Activated CD8-positive, alpha-beta memory T cell treated with anti-CD3 and anti-CD28 coated beads for 48 hours (primary cell): ENCODE measurements around the gene VPS36.
"Not testable (repeated sequence)": the region's sequence is repeated elsewhere in the genome, so short reads cannot be mapped to it uniquely, and the experiment has no call there.

Experiments
- DNase-seq, 3 experiments: peaks; one replicate each; pipeline ENCODE4 v3.0.0-alpha.2; 2020; ENCODE audit warnings: low read depth in 2 of 3, low spot score in 2 of 3

Gene VPS36

DNA sequence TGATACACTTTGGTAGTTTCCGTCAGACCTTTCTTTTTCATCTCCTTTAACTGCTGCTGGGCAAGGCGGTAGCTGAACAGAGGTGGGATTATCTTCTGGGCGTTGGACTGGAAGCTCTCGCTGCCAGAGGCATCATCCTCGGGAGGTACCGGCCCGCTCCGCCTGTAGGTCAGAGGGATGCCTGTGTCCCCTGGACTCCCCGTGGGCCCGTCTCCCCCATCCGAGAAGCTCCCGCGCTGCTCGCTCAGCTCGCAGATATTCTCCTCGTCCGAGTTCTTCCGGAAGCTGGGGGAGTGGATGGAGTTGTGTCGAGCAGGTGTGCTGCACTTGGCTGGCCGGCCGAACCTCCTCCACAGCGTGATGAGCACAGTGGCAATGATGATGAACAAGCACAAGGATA lies 72.1 kb downstream of the VPS36 start:
- no peak for DNase-seq

DNA sequence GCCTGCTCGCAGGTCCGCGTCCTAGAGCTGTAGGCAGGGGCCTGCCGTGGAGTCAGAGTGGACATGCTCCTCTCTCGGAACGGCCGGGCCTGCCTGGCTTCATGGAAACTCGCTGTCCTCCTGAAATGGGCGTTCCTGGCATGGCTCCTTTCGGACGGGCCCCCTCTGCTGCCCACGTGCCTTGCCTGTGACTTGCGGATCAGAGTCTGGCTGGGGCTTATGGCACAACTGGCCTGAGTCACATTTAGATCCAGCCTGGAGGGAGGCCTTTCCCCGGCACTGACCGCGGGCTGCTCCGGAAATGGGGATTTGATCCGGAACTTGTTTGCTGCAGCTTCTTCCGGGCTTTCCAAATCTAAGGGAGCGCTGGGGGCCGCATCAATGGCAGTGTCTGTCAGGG lies 72.5 kb downstream of the VPS36 start:
- no peak for DNase-seq

GRCh38 chr13:52374873-52375411 lies 75.5 kb downstream of the VPS36 start:
- DNase-seq: no peak

- DNase-seq: no peak
Measured at GRCh38 chr13:52374389-52374788, 76.0 kb downstream of the VPS36 start.

DNA sequence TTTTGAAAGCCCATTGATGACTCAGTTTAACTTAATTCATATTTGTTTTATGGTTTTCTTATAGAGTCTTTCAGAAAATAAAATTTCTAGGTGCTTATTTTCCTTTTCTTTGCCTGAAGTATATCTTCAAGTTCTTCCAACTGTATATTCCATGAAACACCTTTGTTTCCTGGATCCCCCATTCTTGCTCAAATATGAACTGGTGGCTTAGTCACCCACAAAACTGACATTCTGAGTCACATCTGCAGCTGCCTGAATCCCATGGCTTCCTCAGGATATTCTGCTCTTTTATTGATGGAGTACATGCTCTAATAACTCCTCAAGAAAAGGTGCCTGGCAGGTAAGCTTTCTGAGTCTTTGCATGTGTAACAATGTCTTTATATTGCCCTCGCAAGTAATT lies 77.2 kb downstream of the VPS36 start:
- not testable (repeated sequence) for DNase-seq

- no peak for DNase-seq
Measured at GRCh38 chr13:52371736-52372247, 78.6 kb downstream of the VPS36 start.

DNA sequence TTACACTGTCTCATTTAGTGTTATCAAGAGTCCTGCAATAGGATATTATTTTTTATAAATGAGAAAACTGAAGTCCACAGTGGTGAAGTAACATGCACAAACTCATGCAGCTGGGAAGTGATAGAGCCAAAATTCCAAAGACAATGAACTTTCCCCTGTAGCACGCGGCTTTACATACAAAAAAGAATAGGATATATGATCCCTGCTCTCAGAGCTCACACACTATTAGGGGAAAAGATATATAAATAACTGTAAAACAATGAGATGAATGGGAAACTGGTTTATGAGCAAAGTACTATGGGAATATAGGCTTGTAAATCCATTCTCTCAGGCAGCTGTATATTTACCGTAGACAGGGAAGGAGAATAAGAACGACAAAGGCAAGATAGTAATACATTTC lies 84.1 kb downstream of the VPS36 start:
- DNase-seq: no peak
